HG02610 (cell line): Measurements from ENCODE around the gene MORN4.
"Not testable (repeated sequence)": the region's sequence is repeated elsewhere in the genome, so short reads cannot be mapped to it uniquely, and the experiment has no call there.

Source experiments
- ATAC-seq: cut with Tn5 transposase; IDR thresholded peaks from one replicate; pipeline ENCODE4 v1.9.1; 2021; ENCODE audit warnings: mild to moderate bottlenecking, moderate library complexity; ENCODE audit not compliant: unreplicated experiment

The MORN4 gene

DNA sequence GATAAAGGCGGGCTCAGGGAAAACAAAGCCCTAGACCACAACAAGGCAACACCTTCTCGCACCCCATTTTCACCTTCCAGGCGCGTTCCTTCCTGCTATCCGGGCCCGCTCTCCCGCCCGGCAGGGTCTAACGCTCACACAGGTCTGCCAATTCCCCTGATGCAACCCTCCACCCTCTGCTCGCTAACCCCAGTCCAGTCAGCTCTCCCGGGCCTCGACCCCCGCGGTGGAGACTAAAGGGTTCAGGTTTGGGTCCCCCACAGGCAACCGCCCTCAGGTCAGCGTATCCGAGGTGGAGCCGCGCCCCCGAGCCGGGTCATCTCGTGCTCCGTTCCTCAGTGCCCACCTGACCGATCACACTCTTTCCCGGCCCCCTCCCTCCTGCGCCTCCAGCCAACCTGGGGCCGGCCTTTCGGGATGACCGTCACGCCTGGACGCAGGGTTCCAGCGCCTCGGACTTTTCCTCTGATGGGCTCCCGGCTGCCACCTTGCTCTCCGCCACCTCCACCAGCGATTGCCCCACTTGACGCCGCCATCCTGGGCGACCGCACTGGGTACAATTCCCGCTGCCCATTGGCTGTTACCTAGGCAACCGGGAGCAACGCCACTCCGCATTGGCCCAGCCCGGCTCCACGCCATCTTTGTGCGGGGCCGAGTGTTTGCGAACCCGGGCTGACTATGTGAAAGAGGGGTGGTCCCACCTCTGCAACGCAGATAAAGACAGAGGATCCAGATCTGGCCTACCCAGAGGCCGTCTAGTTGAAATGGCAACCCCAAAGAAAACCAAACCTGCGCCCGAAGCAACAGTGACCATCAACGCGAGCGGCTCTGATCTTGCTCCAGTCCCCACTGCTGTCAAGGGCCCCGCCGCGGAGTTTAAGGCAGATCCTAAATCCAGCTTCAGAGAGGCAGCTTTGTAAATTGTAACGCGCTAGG lies at the start of gene MORN4:
Gene MORN4, minus strand, starts transcription at position 552 of the 936 bp plus-strand sequence. CDS start 13,847 bp downstream, outside the sequence.
- peak; percentile 99 for ATAC-seq

GRCh38 chr10:97682042-97682441 lies 48.7 kb upstream of the MORN4 start:
- no peak for ATAC-seq

GRCh38 chr10:97679594-97679993 lies 46.3 kb upstream of the MORN4 start:
- ATAC-seq = no peak

GRCh38 chr10:97676770-97677581 lies 43.7 kb upstream of the MORN4 start:
- peak; percentile 67 for ATAC-seq

- ATAC-seq = no peak
These were observed 41.9 kb upstream of the MORN4 start for GRCh38 chr10:97675222-97675621.

GRCh38 chr10:97673736-97674525 lies 40.6 kb upstream of the MORN4 start:
- ATAC-seq = no peak

- no peak for ATAC-seq
These were observed 36.3 kb upstream of the MORN4 start for GRCh38 chr10:97669571-97669970.

GRCh38 chr10:97667463-97667862 lies 34.2 kb upstream of the MORN4 start:
- no peak for ATAC-seq

DNA sequence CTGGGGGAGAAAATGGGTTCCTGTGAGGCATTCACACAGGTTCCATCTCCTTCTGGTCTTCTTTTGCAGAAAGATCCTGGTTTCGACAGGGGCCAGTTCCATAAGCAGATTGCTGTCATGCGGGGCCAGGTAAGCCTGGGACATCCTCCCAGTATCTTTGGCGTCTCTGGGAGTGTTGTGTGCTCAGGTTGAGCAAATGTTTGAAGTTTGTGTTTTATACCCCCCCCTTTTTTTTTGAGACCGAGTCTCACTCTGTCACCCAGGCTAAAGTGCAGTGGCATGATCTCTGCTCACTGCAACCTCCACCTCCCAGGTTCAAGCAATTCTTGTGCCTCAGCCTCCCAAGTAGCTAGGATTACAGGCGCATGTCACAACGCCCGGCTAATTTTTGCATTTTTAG lies 33.7 kb upstream of the MORN4 start:
- ATAC-seq = no peak

GRCh38 chr10:97664282-97664850 lies 31.1 kb upstream of the MORN4 start:
- no peak for ATAC-seq

GRCh38 chr10:97659589-97659988 lies 26.3 kb upstream of the MORN4 start:
- no peak for ATAC-seq

DNA sequence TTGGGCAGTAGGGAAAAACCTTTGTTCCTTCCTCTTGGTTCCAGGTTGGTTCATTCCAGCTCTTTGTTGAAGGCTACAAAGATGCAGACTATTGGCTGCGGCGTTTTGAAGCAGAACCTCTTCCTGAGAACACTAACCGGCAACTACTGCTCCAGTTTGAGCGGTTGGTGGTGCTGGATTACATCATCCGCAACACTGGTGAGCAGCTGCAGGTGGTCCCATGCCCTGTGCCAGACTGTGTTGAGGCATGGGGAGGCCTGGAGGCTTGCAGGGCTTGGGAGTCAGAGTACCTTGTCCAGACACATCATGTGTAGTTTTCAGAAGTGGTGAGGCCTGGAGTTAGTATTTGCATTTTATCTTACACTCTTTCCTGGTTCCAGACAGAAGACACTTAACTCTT lies 23.5 kb upstream of the MORN4 start:
- ATAC-seq = no peak

DNA sequence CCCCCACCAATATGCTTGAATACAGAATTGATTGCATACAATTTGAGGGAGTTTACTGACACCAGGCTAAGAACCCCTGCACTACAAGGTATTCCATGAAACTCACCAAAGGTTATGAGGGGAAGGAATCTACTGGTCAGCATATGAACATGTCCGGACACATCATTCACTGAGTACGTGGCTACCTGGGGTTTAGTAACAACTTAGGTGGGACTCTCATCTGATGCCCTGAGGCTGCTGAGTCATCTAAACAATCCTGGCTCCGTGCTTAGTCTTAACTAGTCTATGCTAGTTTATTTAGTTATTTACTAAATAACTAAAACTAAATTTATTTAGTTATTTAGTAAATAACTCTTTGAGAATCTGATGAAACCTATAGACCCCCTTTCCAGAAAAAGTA lies 18.5 kb upstream of the MORN4 start:
- ATAC-seq = no peak

- no peak for ATAC-seq
These were observed 17.4 kb upstream of the MORN4 start for GRCh38 chr10:97650726-97651125.

- ATAC-seq = not testable (repeated sequence)
These were observed 16.1 kb upstream of the MORN4 start for GRCh38 chr10:97649405-97649750.

DNA sequence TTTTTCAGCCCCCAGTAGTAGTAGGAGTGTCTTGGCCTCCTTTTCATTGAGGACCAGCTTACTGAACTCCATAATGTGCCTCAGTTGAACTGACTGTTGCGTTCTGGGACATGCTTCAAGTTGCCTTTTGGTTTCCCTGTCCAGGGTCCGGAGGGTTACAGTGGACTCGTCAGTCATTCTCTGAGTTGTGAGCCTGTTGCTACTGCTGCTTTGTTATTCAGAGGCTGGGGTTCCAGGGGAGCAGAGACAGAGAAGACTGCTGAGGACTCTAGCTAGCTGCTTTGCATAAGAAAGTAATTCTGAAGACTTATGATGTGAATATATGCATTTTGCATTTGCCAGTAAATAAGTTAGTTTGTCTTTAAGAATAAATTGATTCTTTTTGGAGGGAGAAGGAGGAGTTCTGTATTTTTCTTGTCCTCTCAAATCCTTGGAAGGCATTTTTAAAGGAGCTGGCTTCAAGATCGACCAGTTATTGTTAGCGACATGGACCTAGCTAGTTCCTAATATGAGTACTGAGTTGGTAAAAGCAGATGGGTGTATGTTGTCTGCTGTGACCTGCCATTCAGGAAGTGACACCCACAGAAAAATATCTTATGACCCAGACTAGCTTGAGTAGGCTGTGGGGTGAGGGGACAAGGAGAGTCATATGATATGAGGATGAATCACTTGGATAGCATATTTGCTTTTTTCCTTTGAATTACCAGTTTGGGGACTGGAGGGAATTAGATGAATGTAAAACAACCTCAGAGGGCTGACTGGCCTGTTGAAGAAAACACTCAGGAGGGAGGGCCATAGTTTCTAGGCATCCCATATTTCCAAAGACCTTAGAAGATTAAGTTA lies 15.5 kb upstream of the MORN4 start:
- peak; percentile 96 for ATAC-seq

- ATAC-seq = no peak
These were observed 14.3 kb upstream of the MORN4 start for GRCh38 chr10:97647556-97647955.

DNA sequence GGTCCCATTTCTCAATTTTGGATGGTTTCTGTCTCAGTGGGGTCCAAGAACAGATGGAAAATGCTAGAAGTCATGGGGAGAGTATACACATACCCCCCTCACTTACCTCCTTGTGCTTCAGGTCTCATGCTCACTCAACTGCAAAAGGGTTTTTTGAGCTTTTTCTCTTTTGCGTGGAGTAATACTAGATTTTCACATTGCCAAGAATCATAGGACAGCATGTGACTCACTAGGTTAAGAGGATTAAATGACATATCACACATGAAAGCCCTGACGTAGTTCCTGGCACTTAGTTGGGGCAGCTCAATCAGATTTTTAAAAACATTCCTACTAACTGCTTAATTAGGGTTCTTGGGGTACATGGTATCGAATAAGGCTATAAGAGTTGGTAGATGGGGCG lies 11.6 kb upstream of the MORN4 start:
- ATAC-seq = no peak

GRCh38 chr10:97643441-97643985 lies 10.2 kb upstream of the MORN4 start:
- no peak for ATAC-seq
